Stimulated activated CD8-positive, alpha-beta memory T cell treated with anti-CD3 and anti-CD28 coated beads, Interleukin-12 subunit alpha, Interleukin-12 subunit beta, amount 100 ng/mL, for 1 hour (primary cell): ENCODE measurements around the gene FITM1.

Experiments used
- DNase-seq: peaks from one replicate; pipeline ENCODE4 v3.0.0-alpha.2; 2020; ENCODE audit warnings: low read depth

The FITM1 gene

DNA sequence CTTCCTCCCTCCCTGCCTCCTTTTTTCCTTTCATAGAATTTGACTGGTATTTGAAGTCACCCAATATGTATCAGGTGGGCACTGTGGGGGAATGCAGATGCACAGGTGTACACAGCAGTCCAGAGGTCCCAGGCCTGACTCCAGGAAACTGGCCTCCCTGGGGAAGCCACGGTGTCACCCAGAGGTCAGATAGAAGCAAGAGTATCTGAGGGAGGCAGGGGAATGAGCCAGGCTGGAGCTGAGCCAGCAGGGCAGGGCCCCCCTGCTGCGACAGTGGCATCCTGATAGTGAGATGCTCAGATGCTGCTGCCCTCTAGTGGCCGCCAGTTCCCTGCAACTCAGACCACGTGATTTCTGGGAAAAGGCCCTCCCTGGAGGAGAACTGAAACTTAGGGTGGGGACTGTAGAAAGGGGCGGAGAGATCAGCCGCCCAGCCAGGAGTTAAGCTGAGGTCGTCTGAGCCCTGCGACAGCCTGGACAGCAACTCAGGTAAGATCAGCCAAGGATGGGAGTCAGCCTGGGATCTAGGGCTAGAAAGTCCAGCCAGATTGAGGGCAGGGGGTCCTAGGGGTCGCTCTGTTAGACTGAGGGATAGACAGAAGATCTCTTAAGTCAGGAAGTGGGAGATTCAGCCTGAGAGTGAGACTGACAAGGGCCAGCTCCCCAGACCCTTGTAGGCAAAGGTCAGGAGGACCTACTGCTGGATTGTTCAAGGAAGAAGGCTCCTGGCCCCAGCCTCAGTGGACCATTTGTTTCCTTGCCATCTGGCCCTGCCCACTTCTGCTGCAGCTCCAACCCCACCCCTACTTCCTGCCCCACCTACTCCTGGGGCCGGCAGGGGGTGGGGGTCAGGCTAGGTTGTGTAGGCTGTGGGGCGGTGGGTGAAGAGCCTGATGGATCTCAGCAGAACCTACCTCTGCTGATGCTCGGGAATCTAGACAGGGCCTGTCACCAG is 30.7 kb downstream of the FITM1 start, which contains the start of gene IRF9:
TSS of gene IRF9 (plus strand) at position 416 of the 955 bp plus-strand sequence. CDS start 880 bp downstream, outside the sequence.
- peak; percentile 98 for DNase-seq

DNA sequence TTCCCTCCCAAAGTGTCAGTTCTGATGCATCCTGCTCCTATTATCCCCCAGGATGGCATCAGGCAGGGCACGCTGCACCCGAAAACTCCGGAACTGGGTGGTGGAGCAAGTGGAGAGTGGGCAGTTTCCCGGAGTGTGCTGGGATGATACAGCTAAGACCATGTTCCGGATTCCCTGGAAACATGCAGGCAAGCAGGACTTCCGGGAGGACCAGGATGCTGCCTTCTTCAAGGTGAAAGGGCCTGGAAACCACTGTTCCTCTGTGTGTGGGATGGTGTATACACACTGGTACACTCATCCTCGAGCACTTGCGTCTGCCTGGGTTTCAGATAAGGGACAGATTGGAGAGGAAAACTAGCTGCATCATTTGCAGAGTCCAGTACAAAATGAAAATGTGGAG is 31.6 kb downstream of the FITM1 start:
- no peak for DNase-seq

DNA sequence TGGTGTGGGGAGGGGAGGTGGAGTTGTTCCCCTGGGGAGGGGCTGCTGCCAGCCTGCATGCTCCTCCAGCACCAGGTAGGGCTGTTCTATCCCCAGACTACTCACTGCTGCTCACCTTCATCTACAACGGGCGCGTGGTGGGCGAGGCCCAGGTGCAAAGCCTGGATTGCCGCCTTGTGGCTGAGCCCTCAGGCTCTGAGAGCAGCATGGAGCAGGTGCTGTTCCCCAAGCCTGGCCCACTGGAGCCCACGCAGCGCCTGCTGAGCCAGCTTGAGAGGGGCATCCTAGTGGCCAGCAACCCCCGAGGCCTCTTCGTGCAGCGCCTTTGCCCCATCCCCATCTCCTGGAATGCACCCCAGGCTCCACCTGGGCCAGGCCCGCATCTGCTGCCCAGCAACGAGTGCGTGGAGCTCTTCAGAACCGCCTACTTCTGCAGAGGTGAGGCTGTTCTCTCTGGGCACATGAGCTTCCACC is 34.1 kb downstream of the FITM1 start:
- no peak for DNase-seq

DNA sequence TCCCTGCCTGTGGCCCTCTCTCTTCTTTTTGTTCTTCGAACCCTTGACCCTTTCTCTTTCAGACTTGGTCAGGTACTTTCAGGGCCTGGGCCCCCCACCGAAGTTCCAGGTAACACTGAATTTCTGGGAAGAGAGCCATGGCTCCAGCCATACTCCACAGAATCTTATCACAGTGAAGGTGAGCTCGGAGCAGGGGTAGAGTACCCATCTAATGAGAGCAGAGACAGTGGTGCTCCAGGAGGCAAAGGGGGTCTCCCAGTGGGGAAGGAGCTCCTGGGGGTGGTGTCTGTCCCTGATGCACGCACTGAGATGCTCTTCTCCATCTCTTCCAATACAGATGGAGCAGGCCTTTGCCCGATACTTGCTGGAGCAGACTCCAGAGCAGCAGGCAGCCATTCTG is 35.3 kb downstream of the FITM1 start:
- no peak for DNase-seq

DNA sequence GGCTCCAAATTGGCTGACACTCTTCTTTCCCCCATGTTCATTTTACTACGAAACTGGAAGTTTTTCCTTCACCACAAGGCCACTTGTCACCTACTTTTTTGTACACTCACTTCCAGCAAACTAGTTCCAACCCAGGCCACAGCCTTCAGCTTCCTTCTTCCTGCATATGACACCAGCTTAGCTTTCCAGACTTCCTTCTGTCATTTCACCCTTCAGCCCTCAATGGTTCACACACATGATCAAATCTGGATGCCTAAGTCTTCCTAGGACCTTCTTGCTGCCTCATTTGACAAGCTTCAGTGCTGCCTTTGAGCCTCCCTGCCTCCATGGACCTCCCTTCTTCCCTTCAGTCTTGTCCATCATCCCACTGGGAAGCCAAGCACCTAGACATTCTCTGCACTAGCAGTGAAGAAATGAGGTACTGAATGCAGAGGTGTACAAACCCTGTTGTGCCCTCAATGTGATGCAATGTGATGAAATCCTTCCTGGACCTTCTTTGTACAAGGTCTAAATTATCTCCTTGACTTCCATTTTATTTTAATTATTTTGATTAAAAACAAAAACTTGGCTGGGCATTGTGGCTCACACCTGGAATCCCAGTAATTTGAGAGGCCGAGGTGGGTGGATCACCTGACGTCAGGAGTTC is 37.1 kb downstream of the FITM1 start:
- no peak for DNase-seq

DNA sequence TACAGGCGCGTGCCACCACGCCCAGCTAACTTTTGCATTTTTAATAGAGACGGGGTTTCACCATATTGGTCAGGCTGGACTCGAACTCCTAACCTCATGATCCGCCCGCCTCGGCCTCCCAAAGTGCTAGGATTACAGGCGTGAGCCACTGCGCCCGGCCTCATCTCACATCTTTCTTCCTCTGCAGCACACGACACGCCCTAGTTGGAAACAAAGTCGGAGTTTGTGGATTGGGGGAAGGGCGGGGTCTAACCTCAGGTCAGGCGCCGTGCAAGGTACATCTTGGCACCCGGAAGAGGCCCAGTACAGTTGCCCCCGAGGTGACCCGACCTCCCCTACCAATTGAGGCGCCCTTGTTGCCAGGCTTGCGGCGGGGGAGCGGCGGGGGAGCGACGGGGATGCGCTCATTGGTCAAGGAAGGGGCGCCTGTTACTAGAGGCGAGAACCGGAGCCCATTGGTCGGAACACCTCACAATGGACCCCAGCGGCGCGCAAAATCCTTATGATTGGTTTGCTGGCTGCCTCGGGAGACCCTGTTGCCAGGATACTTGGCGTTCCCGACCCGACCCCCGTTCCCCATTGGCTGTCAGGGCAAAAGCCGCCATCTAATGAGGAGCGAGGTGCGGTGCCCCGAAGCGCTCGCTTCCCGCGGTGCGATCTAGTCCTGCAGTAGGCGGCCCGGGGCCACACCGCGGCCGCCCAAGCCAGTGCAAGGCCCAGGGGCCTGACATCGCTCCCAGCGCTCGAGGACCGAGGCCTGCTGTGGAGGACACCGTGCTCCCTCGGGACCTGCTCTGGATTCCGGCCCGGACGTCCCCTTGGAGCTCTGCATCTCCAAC is 41.2 kb downstream of the FITM1 start, which contains the start of gene REC8:
TSS of gene REC8 (plus strand) at position 659 of the 839 bp plus-strand sequence. CDS start 473 bp downstream, outside the sequence.
- DNase-seq = peak; percentile 58

DNA sequence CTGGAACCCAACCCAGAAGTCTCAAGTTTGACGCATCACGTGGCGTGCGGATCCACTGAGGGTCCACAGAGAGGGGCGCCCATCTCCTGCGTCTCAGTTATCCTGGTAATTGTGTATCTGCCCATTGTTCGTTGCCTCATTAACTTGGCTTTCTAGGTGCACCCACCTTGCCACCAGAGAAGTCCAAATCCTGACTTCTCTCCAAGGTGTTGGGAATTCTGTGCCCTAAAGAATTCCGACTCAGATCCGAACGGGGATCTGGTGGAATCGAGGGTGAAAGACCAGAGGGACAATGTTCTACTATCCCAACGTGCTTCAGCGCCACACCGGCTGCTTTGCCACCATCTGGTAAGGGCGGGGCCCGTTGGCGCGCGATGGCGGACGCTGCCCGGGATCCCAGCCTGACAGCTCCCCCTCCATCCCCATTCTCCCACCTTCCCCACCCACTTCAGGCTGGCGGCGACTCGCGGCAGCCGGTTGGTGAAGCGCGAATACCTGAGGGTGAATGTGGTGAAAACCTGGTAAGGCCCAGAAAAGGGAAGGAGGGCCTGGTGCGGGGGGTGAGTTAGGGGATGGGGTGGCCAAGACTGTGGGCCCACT is 41.9 kb downstream of the FITM1 start:
- no peak for DNase-seq

DNA sequence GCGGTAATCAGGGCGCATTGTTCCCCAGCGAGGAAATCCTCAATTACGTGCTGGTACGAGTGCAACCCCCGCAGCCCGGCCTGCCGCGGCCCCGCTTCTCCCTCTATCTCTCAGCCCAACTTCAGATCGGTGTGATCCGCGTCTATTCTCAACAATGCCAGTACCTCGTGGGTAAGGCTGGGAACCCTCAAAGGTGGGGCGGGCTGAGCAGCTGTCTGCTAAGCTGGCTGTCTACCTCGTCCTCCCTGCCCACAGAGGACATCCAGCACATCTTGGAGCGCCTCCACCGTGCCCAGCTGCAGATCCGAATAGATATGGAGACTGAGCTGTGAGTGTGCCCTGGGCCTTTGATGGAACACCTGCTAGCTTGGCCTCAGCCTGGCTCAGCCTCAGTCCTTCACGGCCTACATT is 42.4 kb downstream of the FITM1 start:
- DNase-seq = no peak

DNA sequence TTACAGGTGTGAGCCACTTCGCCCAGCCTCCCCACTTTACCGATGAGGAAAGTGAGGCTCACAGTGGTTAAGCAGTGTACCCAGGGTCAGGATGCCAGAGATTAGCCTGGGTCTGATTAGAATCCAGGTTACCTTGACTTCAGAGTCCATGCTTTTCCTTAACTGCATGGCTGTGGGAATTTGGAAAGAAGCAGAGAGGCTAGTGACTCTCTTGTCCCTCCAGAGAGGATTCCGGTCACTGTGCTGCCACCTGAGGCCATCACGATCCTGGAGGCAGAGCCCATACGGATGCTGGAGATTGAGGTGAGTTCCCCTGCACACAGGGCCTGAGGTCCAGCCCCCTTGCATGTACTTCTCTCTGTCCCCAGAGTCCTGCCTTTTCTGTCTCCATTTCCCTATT is 46.1 kb downstream of the FITM1 start:
- DNase-seq = no peak

DNA sequence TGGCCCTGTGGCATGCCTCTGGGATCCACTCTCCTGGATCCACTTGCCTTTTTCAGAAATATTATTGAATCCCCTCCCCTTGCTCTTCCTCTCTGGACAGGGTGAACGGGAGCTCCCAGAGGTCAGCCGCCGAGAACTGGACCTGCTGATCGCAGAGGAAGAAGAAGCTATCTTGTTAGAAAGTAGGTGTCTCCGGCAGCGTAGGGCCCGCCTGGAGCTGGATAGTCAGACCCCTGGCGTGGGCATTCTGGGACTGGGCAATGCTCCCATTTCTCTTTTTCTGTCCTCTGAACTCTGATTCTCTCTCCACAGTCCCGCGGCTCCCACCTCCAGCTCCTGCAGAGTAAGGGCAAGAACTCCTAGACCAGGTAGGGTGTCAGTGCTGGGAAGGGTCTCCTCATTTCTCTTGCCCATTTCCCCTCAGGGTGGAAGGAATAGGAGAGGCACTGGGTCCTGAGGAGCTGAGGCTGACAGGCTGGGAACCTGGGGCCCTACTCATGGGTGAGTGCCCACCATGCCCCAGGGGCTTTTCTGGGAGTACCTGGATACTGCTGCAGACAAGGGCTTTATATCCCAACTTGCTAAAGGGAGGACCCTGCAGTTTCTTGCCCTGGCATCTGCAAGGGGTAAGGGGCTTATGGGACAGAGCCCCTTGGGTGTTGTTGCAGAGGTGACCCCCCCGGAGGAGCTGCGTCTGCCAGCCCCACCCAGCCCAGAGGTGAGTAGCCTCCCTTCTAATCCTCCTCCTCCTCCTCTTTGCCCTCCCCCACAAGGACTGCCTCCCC is 46.8 kb downstream of the FITM1 start:
- DNase-seq = no peak

DNA sequence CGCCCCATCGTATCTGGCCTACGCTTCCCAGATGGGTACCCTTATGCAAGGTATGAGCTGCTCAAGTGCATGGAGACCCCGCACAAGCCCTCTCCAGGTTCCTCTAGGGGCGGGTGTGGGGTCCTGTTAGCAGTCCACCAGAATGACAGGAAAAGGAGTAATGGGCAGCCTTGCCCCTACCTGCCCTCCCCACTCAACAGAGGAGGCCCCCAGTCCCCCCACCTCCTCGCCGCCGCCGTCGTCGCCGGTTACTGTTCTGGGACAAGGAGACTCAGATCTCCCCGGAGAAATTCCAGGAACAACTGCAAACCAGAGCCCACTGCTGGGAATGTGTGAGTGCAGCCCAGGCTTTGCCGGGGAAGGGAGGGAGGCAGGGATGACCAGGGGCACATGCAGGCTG is 47.4 kb downstream of the FITM1 start:
- no peak for DNase-seq

DNA sequence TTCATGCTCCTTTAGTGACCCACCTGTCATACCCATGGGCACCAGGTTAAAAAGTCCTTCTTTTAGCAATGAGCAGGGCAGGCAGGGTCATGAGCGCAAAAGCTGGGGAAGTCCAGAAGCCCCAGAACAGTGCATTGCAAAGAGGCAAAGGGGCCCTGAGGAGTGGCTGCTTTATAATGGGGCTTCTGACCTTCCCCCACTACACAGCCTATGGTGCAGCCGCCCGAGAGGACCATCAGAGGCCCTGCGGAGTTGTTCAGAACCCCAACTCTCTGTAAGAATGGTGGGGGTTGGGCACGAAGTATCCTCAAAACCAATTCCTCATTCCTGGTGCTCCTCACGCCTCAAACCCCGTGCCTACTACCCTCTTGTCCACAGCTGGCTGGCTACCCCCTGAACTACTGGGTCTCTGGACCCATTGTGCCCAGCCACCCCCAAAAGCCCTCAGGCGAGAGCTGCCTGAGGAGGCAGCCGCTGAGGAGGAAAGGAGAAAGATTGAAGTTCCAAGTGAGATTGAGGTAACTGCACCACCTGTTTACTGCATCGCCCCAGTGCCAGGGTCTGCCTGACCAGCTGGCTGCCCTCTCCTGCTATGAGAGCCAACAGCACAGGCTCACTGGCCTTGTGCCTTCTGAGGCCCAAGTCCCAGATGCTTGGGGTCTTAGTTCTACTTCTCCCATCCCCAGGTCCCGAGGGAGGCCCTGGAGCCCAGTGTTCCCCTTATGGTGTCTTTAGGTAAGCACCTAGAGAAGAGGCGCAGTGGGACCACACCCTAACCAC is 48.1 kb downstream of the FITM1 start:
- DNase-seq = no peak

DNA sequence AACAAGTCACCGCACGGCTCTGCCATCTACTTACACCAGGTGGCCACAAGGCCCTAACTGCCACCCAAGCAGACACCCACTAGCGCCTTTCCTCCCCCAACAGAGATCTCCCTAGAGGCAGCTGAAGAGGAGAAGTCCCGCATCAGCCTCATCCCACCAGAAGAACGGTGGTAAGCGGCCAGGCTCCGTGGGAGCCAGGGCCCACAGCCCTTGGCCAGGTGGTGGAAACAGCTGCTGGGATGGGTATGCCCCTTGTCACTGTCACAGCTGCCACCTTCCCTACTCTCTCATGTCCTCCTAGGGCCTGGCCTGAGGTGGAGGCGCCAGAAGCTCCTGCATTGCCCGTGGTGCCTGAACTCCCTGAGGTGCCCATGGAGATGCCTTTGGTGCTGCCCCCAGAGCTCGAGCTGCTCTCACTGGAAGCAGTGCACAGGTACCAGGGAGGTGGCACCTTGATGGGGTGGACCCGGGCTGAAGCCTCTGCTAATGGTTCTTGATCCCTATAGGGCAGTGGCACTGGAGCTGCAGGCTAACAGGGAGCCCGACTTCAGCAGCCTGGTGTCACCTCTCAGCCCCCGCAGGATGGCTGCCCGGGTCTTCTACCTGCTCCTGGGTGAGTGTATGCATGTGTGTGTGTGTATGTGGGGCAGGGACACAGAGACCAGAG is 49.0 kb downstream of the FITM1 start:
- no peak for DNase-seq

DNA sequence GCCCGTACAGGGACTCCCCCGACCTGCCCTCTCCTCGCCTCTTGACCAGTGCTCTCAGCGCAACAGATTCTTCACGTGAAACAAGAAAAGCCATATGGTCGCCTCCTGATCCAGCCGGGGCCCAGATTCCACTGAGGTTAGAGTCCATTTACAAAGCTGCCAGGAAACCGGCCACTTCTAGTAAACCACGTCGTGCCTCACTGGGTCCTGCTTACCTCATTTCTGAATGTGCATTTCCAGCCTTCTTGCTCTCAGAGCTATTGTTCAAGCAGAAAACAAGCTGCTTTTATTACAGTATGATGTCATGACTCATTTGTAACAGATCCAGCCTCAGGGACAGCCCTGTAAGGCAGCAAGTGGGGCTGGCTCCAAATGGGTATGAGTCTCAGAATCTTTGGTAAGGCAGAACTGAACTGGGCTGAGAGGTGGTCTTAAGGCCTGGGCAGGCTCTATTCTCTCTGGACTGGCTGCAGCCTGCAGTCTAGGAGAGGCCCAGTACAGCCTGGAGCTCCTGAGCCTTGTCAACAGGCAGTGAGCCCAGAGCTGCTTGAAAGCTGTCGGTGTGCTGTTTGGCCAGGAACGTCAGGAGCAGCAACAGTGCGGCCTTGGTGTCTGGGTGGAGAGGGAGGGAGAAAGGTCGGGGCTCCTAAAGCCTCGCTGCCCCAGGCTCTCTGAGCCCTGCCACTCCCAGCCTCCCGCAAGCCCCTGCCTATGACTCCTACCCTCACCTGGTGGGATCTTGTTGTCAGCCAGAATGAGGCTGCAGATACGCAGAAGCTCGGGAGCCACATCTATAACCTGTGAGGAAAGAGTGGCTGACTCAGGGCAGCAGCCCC is 49.7 kb downstream of the FITM1 start:
- DNase-seq = no peak

DNA sequence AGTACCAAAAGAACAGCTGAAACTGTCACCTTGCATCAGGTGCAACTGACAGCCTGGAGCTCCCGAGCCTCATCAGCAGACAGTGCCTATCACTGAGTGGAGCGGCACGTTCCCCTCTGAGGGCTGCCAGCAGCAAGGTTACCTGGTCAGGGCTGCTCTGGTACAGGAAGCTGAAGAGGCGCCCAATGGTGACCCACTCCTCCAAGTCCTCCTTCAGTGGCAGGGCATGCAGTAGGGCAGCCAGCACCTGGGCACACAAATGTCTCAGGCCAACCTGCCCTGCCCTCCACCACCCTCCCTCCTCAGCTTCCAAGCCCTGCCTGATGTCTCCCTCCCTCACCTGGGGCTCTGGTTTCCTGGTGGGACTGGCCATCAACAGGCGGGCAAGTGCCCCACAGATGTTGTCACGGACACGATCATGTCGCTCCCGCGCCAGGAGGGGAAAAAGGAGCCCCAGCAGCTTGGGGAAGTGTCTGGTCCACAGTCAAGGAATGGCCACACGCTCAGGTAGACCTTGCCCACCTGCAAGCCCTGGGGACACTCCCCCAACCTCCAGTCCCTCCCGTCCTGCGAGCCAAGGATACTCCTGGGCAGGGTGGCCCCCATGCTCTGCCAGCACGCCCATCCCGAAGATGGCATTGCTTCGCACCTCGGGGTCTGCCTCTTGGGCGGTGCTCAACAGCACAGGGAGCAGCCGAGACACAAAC is 51.1 kb downstream of the FITM1 start:
- no peak for DNase-seq
